ENCODE data around the gene KLHL26.

The KLHL26 gene

GRCh38 chr19:18616023-18616422 lies 20.8 kb upstream of the KLHL26 start:
- no peak for DNase-seq (ENCODE audit: low read depth)

DNA sequence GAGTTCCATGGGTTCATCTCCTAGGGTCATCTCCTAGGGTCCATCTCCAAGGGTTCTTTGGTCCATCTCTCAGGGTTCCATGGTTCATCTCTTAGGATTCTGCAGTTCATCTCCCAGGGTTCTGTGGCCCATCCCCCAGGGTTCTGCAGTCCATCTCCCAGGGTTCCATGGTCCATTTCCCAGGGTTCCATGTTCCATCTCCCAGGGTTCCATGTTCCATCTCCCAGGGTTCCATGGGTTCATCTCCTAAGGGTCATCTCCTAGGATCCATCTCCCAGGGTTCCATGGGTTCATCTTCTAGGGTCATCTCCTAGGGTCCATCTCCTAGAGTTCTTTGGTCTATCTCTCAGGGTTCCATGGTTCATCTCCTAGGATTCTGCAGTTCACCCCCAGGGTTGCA lies 19.3 kb upstream of the KLHL26 start:
- DNase-seq (ENCODE audit: low read depth): no peak

- DNase-seq (ENCODE audit: low read depth): no peak
Measured at GRCh38 chr19:18618236-18618635, 18.6 kb upstream of the KLHL26 start.

DNA sequence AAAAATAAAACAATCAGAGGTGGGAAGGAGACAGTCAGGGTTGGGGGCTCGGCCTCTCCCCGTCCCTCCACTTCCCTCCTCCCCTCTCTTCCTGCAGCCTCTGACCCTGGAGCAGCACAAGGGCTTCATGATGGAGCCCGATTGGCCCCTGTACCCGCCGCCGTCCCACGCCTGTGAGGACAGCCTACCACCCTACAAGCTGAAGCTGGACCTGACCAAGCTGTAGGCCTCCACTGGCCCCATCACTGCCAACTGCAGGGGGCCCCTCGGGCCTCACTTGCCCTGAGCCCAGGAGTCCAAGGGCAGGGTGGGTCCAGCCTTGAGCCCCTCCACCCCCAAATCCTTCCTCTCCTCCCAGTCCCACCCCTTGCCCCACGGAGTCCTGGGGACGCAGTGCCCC lies 16.5 kb upstream of the KLHL26 start:
- DNase-seq (ENCODE audit: low read depth): no peak

DNA sequence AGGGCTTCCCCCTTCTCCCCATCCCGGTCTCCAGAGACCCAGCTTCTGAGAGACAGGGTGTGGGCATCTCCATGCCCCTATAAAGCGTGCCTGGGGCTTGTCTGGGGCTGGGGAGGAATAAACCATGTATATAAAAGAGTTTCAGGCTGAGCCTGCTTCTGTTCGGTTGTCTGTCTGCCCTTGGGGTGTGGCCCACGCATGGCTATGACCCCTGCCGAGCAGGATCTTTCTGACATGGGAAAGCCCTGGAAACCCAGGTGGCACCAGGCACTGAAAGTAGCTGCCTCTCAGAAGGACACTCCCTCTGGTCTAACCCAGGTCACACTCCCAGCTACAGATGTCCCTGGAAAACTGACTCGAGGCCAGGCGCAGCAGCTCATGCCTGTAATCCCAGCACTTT lies 15.9 kb upstream of the KLHL26 start:
- DNase-seq (ENCODE audit: low read depth): no peak

- DNase-seq (ENCODE audit: low read depth): no peak
Measured at GRCh38 chr19:18626906-18627305, 9.9 kb upstream of the KLHL26 start.

GRCh38 chr19:18629166-18630088 lies 7.4 kb upstream of the KLHL26 start:
- no peak for DNase-seq (ENCODE audit: low read depth)

DNA sequence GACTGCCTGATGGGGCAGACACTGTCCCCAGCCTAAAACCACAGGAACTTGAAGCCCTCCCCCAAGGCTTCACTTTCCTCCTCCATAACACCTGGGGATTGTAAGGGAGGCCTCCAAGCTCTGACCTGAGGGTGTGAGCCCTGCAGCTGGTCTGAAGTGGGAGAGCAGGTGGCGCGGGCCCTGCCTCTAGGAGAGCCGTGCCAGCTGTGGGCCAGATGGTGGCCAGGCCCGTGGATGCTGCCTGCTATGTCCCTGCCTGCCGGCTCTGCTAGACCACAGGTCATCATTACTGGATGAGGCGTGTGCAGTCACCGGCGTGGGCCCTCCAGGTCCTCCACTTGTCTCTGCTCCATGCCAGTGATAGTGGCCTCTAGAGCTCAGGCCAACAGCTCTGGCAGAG lies 3.5 kb upstream of the KLHL26 start:
- no peak for DNase-seq (ENCODE audit: low read depth)

- DNase-seq (ENCODE audit: low read depth): no peak
Measured at GRCh38 chr19:18634612-18635297, 2.1 kb upstream of the KLHL26 start.

- DNase-seq (ENCODE audit: low read depth): no peak
Measured at GRCh38 chr19:18635831-18636182, 1.0 kb upstream of the KLHL26 start.

GRCh38 chr19:18636183-18636968 lies 452 bp upstream of the KLHL26 start:
- DNase-seq (ENCODE audit: low read depth): peak; percentile 87

GRCh38 chr19:18637673-18638630 lies 1.1 kb downstream of the KLHL26 start:
- no peak for DNase-seq (ENCODE audit: low read depth)

DNA sequence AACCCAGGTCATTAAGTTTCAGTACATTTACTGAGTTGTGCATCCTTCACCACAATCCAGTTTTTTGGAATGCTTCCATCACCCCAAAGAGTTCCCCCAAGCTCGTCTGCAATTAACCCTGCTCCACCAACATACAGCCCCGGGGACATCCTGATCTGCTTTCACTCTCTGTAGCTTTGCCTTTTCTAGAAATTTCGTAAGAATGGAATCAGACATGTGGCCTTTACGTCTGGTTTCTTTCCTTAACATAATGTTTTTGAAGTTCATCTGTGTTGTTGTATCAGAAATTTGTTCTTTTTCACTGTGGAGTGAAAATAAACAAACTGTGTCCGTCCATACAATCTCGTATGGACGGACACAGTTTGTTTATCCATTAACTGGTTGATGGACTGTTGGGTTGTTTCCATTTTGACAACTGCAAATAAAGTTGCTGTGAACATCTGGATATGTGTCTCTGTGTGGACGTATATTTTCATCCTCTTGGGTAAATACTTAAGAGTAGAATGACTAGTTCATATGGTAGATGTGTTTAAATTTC lies 2.9 kb downstream of the KLHL26 start:
- DNase-seq (ENCODE audit: low read depth): no peak

GRCh38 chr19:18644196-18645034 lies 7.6 kb downstream of the KLHL26 start:
- no peak for DNase-seq (ENCODE audit: low read depth)

GRCh38 chr19:18645035-18645511 lies 8.2 kb downstream of the KLHL26 start:
- DNase-seq (ENCODE audit: low read depth): no peak

DNA sequence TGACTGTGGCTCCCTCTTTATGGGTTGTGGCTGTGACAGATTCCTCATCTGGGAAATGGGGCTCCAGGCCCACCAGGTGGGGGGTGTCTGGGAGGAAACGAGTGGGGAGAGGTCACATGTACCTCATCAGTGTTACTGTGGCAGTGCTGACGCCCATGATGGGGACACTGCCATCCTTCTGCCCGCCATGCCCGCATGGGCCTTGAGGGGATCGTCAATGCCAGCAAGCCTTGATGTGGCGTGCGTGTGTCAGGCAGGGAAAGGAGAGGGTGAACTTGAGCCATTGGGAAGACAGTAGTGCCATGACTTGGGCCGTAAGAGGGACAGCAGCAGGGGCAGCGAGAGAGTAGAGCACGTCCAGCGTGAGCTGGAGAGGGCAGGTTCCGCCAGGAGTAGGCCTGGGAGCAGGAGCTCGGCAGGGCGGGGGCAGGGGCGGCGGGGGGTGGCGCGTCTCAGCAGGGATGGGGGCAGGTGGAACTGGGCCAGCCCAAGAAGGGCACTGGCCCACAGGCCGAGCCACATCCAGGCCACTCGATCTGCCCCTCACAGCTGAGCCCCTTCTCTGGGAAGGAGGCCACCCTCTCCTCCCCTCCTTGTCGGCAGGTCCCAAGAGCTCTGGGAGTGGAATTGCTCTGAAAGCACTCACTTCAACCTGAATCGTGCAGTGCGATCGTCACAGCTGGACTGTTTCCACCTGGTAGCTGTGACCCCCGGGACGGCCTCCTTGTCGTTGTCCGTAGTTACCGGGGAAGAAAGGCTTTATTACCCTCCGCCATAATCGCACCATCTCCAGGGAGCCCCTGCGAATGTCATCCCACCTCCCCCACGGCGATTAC lies 9.9 kb downstream of the KLHL26 start:
- no peak for DNase-seq (ENCODE audit: low read depth)

DNA sequence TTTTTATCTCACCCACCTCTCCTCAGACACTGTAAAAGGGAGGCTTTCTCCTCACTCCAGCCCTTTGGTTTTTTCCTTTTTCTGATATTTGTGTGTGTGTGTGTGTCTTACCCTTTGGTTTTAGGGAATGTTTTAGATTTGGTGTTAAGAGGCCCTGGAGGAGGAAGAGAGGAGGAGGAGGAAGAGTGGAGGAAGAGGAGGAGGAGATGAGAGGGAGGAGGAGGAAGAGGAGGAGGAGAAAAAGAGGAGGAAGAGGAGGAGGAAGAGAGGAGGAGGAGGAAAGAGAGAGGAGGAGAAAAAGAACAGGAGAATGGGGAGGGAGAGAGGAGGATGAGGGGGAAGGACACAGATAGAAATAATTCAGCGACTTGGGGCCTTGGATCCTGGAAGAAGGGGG lies 10.5 kb downstream of the KLHL26 start:
- no peak for DNase-seq (ENCODE audit: low read depth)

DNA sequence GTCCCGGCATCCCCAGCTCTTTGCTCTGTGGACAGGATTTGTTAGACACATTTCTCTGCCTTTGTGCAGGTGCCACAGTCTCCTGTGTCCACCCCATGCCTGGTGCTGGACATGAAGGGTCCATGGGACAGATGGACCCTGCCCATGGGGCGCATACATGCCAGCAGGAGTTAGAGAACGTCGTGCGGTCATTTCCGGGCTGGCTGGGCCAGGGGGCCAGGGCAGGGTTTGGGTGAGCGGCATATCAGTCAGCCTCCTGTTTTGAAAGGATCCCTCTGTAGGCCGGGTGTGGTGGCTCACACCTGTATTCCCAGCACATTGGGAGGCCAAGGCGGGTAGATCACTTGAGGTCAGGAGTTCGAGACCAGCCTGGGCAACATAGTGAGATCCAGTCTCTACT lies 11.0 kb downstream of the KLHL26 start:
- no peak for DNase-seq (ENCODE audit: low read depth)

DNA sequence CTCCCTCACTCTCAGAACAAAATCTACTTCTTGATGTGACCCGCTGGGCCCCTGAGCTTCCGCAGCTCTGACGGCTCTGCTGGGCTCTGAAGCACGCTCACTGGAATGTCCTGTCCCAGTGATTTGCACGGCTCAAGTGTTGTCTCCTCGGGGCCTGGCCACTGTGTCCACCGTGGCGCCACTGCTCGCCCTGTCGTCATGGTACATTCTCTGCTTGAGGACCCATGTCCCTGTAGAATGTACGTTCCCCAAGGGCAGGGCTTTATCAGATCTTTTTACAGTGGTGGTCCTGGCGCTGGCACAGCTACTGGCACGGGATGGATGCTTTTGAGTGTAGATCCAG lies 12.1 kb downstream of the KLHL26 start:
- no peak for DNase-seq (ENCODE audit: low read depth)
